GM12873 (cell line): ENCODE results near the gene SNX24.

ENCODE experiments used
- CTCF ChIP-seq: IDR thresholded peaks from 2 replicates; pipeline ENCODE4 v1.5.1; 2012; ENCODE audit warnings: low read depth, mild to moderate bottlenecking, moderate library complexity, low read length, control low read depth; ENCODE audit not compliant: insufficient read depth; ENCODE audit errors: missing control alignments

SNX24 gene

GRCh38 chr5:122871661-122872060, 26.2 kb downstream of the SNX24 start:
- no peak for TF ChIP-seq CTCF

- TF ChIP-seq CTCF, result no peak
Measured at GRCh38 chr5:122874179-122874875, 28.9 kb downstream of the SNX24 start.

GRCh38 chr5:122877518-122877917, 32.1 kb downstream of the SNX24 start:
- TF ChIP-seq CTCF, result no peak

- no peak for TF ChIP-seq CTCF
Measured at GRCh38 chr5:122879076-122879475, 33.7 kb downstream of the SNX24 start.

- no peak for TF ChIP-seq CTCF
Measured at GRCh38 chr5:122880170-122880689, 34.8 kb downstream of the SNX24 start.

GRCh38 chr5:122880749-122881148, 35.3 kb downstream of the SNX24 start:
- TF ChIP-seq CTCF, result no peak

GRCh38 chr5:122882831-122883230, 37.4 kb downstream of the SNX24 start:
- no peak for TF ChIP-seq CTCF
